ENCODE data around the gene MYRIP.

DNA sequence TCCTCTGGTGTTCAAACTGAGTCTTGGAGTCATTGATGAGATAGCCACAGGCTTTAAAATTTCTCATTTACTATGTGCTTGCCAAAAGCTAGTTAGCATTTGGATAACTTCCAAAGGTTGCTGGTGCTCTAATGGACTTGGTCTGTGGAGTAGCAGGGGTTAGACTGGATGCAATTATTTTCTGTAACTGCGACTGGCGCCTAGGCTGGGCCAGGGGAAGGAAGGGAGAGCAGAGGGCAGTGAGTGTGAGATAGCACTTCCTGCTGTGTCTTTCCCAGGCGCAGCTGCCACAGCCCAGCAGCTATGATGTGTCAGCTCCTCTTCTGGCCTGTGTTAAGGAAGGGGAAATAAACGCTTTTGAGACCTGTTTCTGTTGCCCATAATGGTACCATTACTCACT lies 98.6 kb downstream of the MYRIP start:
- TF ChIP-seq PKNOX1 (IDR thresholded peaks at IDR 0.05) (no peak), NFRKB (IDR thresholded peaks at IDR 0.05) (no peak), FOXA1 (IDR thresholded peaks at IDR 0.05) (no peak), ELF4 (IDR thresholded peaks at IDR 0.05) (no peak), FOXM1 (IDR thresholded peaks at IDR 0.05; ENCODE audit: borderline replicate concordance) (no peak), CTBP1 (IDR thresholded peaks at IDR 0.05; ENCODE audit: borderline replicate concordance) (no peak), ARNT (IDR thresholded peaks at IDR 0.05) (no peak), LEF1 (IDR thresholded peaks at IDR 0.05; ENCODE audit: borderline replicate concordance) (no peak), FOXK2 (IDR thresholded peaks at IDR 0.05) (no peak)
